NCI-H1694 treated with DMSO at 0.1 percent for 48 hours (cell line): ENCODE measurements around the gene MAGEB17.

ENCODE experiments used
- DNase-seq: peaks from one replicate; lab custom pipeline; 2025; lab: John Stamatoyannopoulos, UW

MAGEB17 gene

GRCh38 chrX:16210061-16210460, 42.8 kb downstream of the MAGEB17 start:
- no peak for DNase-seq

DNA sequence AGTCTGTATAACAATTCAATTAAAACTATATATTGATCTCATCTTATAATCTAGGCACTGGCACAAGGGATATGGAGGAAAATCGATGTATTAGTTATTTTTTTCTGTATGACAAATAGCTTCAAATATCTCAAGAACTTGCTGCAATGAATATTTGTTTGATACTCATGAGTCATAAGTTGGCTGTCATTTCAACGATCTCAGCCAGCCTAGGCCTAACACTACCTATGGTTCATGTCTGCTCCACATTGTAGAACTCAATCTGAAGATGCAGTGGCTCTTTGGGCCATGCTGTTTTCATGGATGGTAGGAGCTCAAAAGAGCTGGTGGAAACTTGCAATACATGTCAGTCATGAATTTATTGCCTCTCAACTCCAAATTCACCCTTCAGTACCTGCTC, 44.7 kb downstream of the MAGEB17 start:
- DNase-seq = no peak

GRCh38 chrX:16212436-16212835, 45.2 kb downstream of the MAGEB17 start:
- no peak for DNase-seq

- DNase-seq = no peak
Observed at GRCh38 chrX:16213961-16214360, 46.7 kb downstream of the MAGEB17 start.

- no peak for DNase-seq
Observed at GRCh38 chrX:16215660-16216059, 48.4 kb downstream of the MAGEB17 start.
